Smooth muscle cell (in vitro differentiated cells): ENCODE results near the gene KXD1. TPM values are rescaled to one million over a fixed set of nuclear protein-coding genes. Genes with fewer than 3 reads are reported as not detected.
A peak's percentile ranks its signal among the peaks of the same experiment; 100 is the strongest.

Experiments used
- DNase-seq: peaks from one replicate; lab custom pipeline; 2025; ENCODE audit not compliant: unreplicated experiment; lab: John Stamatoyannopoulos, UW
- H2AFZ ChIP-seq: fragments of 200-600 bp; sonication (generic); 2 replicates; pipeline ENCODE4 v1.6.0; 2016; ENCODE audit warnings: antibody characterized with exemption, low read depth, mild to moderate bottlenecking
- H3F3A ChIP-seq: fragments of 200-600 bp; sonication (generic); 2 replicates; pipeline ENCODE4 v1.6.0; 2017; ENCODE audit warnings: antibody characterized with exemption, low read depth
- H3K27ac ChIP-seq: fragments of 200-600 bp; sonication (generic); 2 replicates; pipeline ENCODE4 v1.5.1; 2016; ENCODE audit warnings: low read depth, mild to moderate bottlenecking
- H3K27me3 ChIP-seq: fragments of 200-600 bp; sonication (generic); 2 replicates; pipeline ENCODE4 v1.6.1; 2016; ENCODE audit warnings: low read depth, mild to moderate bottlenecking
- H3K36me3 ChIP-seq: fragments of 200-600 bp; sonication (generic); 2 replicates; pipeline ENCODE4 v1.5.1; 2016; ENCODE audit warnings: low read depth
- H3K4me1 ChIP-seq: fragments of 200-600 bp; sonication (generic); 2 replicates; pipeline ENCODE4 v1.5.1; 2016; ENCODE audit warnings: low read depth
- H3K4me2 ChIP-seq: fragments of 200-600 bp; sonication (generic); 2 replicates; pipeline ENCODE4 v1.6.0; 2016; ENCODE audit warnings: mild to moderate bottlenecking
- H3K4me3 ChIP-seq: fragments of 200-600 bp; sonication (generic); 2 replicates; pipeline ENCODE4 v1.5.1; 2016; ENCODE audit warnings: mild to moderate bottlenecking
- H3K79me2 ChIP-seq: fragments of 200-600 bp; sonication (generic); 2 replicates; pipeline ENCODE4 v1.6.0; 2016; ENCODE audit warnings: low read depth, mild to moderate bottlenecking
- H3K9ac ChIP-seq: fragments of 200-600 bp; sonication (generic); 2 replicates; pipeline ENCODE4 v1.6.0; 2016; ENCODE audit warnings: low read depth
- H3K9me3 ChIP-seq: fragments of 200-600 bp; sonication (generic); replicated peaks from 2 replicates; pipeline ENCODE4 v1.5.1; 2016; ENCODE audit warnings: low read depth
- H4K20me1 ChIP-seq: fragments of 200-600 bp; sonication (generic); 2 replicates; pipeline ENCODE4 v1.6.0; 2016; ENCODE audit warnings: low read depth
- CTCF ChIP-seq: fragments of 200-600 bp; sonication (generic); IDR thresholded peaks from 2 replicates; pipeline ENCODE4 v1.5.1; 2017; ENCODE audit warnings: borderline replicate concordance, mild to moderate bottlenecking, antibody characterized with exemption; ENCODE audit not compliant: insufficient read depth, poor library complexity, severe bottlenecking
- WGBS: methylation state at CpG from one replicate; pipeline ENCODE4 v1.1.7; 2016; ENCODE audit warnings: low lambda C conversion rate; 5-methylcytosine and 5-hydroxymethylcytosine counted together
- polyA plus RNA-seq: library from polyadenylated mRNA; unstranded; fragments of >200 nt; fragmentation: Nextera tagmentation; extraction: Ambion mirVana; gene quantifications from 2 replicates; pipeline ENCODE4 v1.2.1, GENCODE V29; 2016
- total RNA-seq: library from RNA; depleted of rRNA; stranded (reverse); fragments of >200 nt; gene quantifications from 2 replicates; pipeline ENCODE4 v1.2.3, GENCODE V29; 2014

The KXD1 gene
- total and polyA plus RNA-seq, 2 experiments from 2014 or later, result 75.4 to 134 TPM

GRCh38 chr19:18542941-18543813 is 14.5 kb upstream of the KXD1 start, which contains the start of gene FKBP8:
TSS of gene FKBP8 (minus strand) at chr19:18543573. CDS start at chr19:18541970, 1,603 bp downstream.
- no peaks in the 10 kb centered on the region for H3F3A ChIP-seq
- peak within 1 kb of the TSS; percentile 75 for H3K4me3 ChIP-seq
- H4K20me1 ChIP-seq, result no peaks in the 10 kb centered on the region
- no peak for TF ChIP-seq CTCF
- peak; percentile 73 for DNase-seq
- H3K9ac ChIP-seq, result peak within 1 kb of the TSS; percentile 83
- H3K79me2 ChIP-seq, result peaks cover 16% of the 10 kb centered on the region
- no peaks in the 10 kb centered on the region for H3K36me3 ChIP-seq
- peak within 1 kb of the TSS; percentile 85 for H3K4me2 ChIP-seq
- H3K9me3 ChIP-seq, result no peaks in the 10 kb centered on the region
- WGBS, result 0% methylated on average over 1 of the region's 86 CpGs
- H3K27ac ChIP-seq, result peak within 1 kb of the TSS; percentile 42
- peaks cover 9% of the 10 kb centered on the region for H3K4me1 ChIP-seq
- H3K27me3 ChIP-seq, result no peaks in the 10 kb centered on the region
- H2AFZ ChIP-seq, result peak within 1 kb of the TSS; percentile 77

- no peak overlapping the region for H3K27ac ChIP-seq
- H3K9ac ChIP-seq, result no peak overlapping the region
- no peaks in the 10 kb centered on the region for H3K27me3 ChIP-seq
- no peaks in the 10 kb centered on the region for H3K36me3 ChIP-seq
- no peaks in the 10 kb centered on the region for H4K20me1 ChIP-seq
- H3K79me2 ChIP-seq, result peaks cover 16% of the 10 kb centered on the region
- peak overlapping the region; percentile 85 for H3K4me2 ChIP-seq
- H3F3A ChIP-seq, result no peaks in the 10 kb centered on the region
- WGBS, result 9% methylated on average over 9 of the region's 12 CpGs
- peak overlapping the region; percentile 77 for H2AFZ ChIP-seq
- no peak for DNase-seq
- peak overlapping the region; percentile 75 for H3K4me3 ChIP-seq
- no peaks in the 10 kb centered on the region for H3K9me3 ChIP-seq
- no peak for TF ChIP-seq CTCF
- H3K4me1 ChIP-seq, result peaks cover 9% of the 10 kb centered on the region
These were observed 13.7 kb upstream of the KXD1 start for GRCh38 chr19:18543814-18544475.

GRCh38 chr19:18551631-18552030 is 6.0 kb upstream of the KXD1 start:
- Histone ChIP-seq H4K20me1 (no peaks in the 10 kb centered on the region), H3K4me1 (no peaks in the 10 kb centered on the region), H3K9me3 (no peaks in the 10 kb centered on the region), H3K27ac (peak overlapping the region; percentile 32), H3K36me3 (no peaks in the 10 kb centered on the region), H3K9ac (no peak overlapping the region), H2AFZ (no peak overlapping the region), H3K27me3 (no peaks in the 10 kb centered on the region), H3F3A (no peaks in the 10 kb centered on the region), H3K4me3 (no peak overlapping the region), H3K4me2 (no peak overlapping the region), H3K79me2 (no peaks in the 10 kb centered on the region)
- no peak for DNase-seq
- WGBS, result 32% methylated on average over 6 of the region's 6 CpGs
- no peak for TF ChIP-seq CTCF
